SK-N-SH treated with all-trans-retinoic acid at 6 μM for 48 hours (cell line): Measurements from ENCODE around the gene SLC35G4.

Experiments used
- ARNTL ChIP-seq: fragments of 450-650 bp; formaldehyde crosslinking; IDR thresholded peaks from 2 replicates; pipeline ENCODE4 v1.5.0; 2020; ENCODE audit warnings: low read depth, mild to moderate bottlenecking, moderate library complexity, borderline replicate concordance
- CSDC2 ChIP-seq: fragments of 250-450 bp; sonication (Bioruptor Pico); IDR thresholded peaks from 2 replicates; pipeline ENCODE4 v1.5.0; 2020; ENCODE audit warnings: mild to moderate bottlenecking, moderate library complexity
- PPARA ChIP-seq: fragments of 250-450 bp; sonication (Bioruptor Pico); IDR thresholded peaks from 2 replicates; pipeline ENCODE4 v1.5.0; 2020; ENCODE audit warnings: mild to moderate bottlenecking, borderline replicate concordance
- RARB ChIP-seq: fragments of 250-450 bp; sonication (Bioruptor Pico); IDR thresholded peaks from 2 replicates; pipeline ENCODE4 v1.8.0; 2021; ENCODE audit warnings: mild to moderate bottlenecking, moderate library complexity
- ZFP3 ChIP-seq: fragments of 250-450 bp; sonication (Bioruptor Pico); IDR thresholded peaks from 2 replicates; pipeline ENCODE4 v1.5.0; 2020; ENCODE audit warnings: mild to moderate bottlenecking, moderate library complexity
- TF ChIP-seq, protein P1 (sequence below): fragments of 250-450 bp; sonication (Bioruptor Pico); IDR thresholded peaks from 2 replicates; pipeline ENCODE4 v1.8.0; 2020; ENCODE audit warnings: mild to moderate bottlenecking, moderate library complexity, borderline replicate concordance

DNA sequence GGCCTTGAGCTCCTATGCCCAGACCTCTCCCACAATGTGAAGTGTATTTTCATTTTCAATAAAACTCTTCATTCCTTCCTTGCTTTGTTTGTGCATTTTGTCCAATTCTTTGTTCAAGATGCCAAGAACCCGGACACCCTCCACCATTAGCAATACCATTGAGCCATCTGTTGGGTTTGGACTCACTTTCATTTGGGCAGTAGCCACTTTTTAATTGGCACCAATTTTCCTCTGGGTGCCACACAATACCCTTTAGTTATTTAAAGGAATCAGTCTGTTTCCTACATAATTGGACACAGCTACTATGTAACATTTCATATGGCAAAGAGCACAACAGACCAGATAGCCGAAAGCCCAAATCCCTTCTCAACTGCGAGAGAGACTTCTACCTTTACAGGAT lies 22.5 kb upstream of the SLC35G4 start:
- TF ChIP-seq PPARA (CRISPR knock-in tag) (no peak), ZFP3 (no peak), RARB (CRISPR knock-in tag) (no peak), CSDC2 (no peak), ARNTL (CRISPR knock-in tag) (no peak)
- TF ChIP-seq, protein P1, sequence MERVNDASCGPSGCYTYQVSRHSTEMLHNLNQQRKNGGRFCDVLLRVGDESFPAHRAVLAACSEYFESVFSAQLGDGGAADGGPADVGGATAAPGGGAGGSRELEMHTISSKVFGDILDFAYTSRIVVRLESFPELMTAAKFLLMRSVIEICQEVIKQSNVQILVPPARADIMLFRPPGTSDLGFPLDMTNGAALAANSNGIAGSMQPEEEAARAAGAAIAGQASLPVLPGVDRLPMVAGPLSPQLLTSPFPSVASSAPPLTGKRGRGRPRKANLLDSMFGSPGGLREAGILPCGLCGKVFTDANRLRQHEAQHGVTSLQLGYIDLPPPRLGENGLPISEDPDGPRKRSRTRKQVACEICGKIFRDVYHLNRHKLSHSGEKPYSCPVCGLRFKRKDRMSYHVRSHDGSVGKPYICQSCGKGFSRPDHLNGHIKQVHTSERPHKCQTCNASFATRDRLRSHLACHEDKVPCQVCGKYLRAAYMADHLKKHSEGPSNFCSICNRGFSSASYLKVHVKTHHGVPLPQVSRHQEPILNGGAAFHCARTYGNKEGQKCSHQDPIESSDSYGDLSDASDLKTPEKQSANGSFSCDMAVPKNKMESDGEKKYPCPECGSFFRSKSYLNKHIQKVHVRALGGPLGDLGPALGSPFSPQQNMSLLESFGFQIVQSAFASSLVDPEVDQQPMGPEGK (CRISPR knock-in tag), result no peak
